ENCODE results near the gene OCSTAMP.

Gene OCSTAMP

GRCh38 chr20:46573234-46573633 is 22.8 kb upstream of the OCSTAMP start:
- no peak for DNase-seq (ENCODE audit: low spot score)

GRCh38 chr20:46572790-46573189 is 22.3 kb upstream of the OCSTAMP start:
- FAIRE-seq: no peak
- no peak for DNase-seq (ENCODE audit: low spot score)

More at GRCh38 chr20:46573234-46573633, 22.8 kb upstream of the OCSTAMP start:
- FAIRE-seq: no peak

GRCh38 chr20:46572153-46572552 is 21.7 kb upstream of the OCSTAMP start:
- FAIRE-seq (no peak), DNase-seq (ENCODE audit: low spot score) (no peak)

- FAIRE-seq (no peak), DNase-seq (ENCODE audit: low spot score) (no peak)
Measured at GRCh38 chr20:46571418-46571817, 21.0 kb upstream of the OCSTAMP start.

- DNase-seq (ENCODE audit: low spot score) (no peak), FAIRE-seq (no peak)
Measured at GRCh38 chr20:46570956-46571355, 20.5 kb upstream of the OCSTAMP start.

- FAIRE-seq (no peak), DNase-seq (ENCODE audit: low spot score) (no peak)
Measured at GRCh38 chr20:46569961-46570360, 19.5 kb upstream of the OCSTAMP start.

GRCh38 chr20:46568570-46569129 is 18.2 kb upstream of the OCSTAMP start:
- DNase-seq (ENCODE audit: low spot score) (peak; percentile 88), FAIRE-seq (no peak)

GRCh38 chr20:46566125-46566524 is 15.7 kb upstream of the OCSTAMP start:
- DNase-seq (ENCODE audit: low spot score) (no peak), FAIRE-seq (peak; percentile 9)

- DNase-seq (ENCODE audit: low spot score) (no peak), FAIRE-seq (no peak)
Measured at GRCh38 chr20:46564241-46564957, 13.9 kb upstream of the OCSTAMP start.

GRCh38 chr20:46563860-46564221 is 13.4 kb upstream of the OCSTAMP start:
- DNase-seq (ENCODE audit: low spot score) (no peak), FAIRE-seq (no peak)

GRCh38 chr20:46563170-46563859 is 12.9 kb upstream of the OCSTAMP start:
- no peak for DNase-seq (ENCODE audit: low spot score)
- no peak for FAIRE-seq

GRCh38 chr20:46562373-46563169 is 12.1 kb upstream of the OCSTAMP start:
- DNase-seq (ENCODE audit: low spot score) (peak; percentile 85), FAIRE-seq (peak; percentile 40)

- no peak for FAIRE-seq
- no peak for DNase-seq (ENCODE audit: low spot score)
Measured at GRCh38 chr20:46562009-46562372, 11.5 kb upstream of the OCSTAMP start.

- no peak for FAIRE-seq
- no peak for DNase-seq (ENCODE audit: low spot score)
Measured at GRCh38 chr20:46559685-46560440, 9.4 kb upstream of the OCSTAMP start.

- no peak for DNase-seq (ENCODE audit: low spot score)
- no peak for FAIRE-seq
Measured at GRCh38 chr20:46559001-46559400, 8.5 kb upstream of the OCSTAMP start.

GRCh38 chr20:46558511-46558959 is 8.1 kb upstream of the OCSTAMP start:
- FAIRE-seq: no peak
- peak; percentile 65 for DNase-seq (ENCODE audit: low spot score)

GRCh38 chr20:46557231-46557956 is 6.9 kb upstream of the OCSTAMP start:
- DNase-seq (ENCODE audit: low spot score): no peak
- no peak for FAIRE-seq

GRCh38 chr20:46555370-46555956 is 5.0 kb upstream of the OCSTAMP start:
- no peak for DNase-seq (ENCODE audit: low spot score)
- FAIRE-seq: no peak

- FAIRE-seq (no peak), DNase-seq (ENCODE audit: low spot score) (no peak)
Measured at GRCh38 chr20:46554828-46555227, 4.4 kb upstream of the OCSTAMP start.

- FAIRE-seq (no peak), DNase-seq (ENCODE audit: low spot score) (no peak)
Measured at GRCh38 chr20:46553926-46554325, 3.5 kb upstream of the OCSTAMP start.

Measured in urothelium cell line (cell line).